SK-N-SH treated with all-trans-retinoic acid at 6 μM for 48 hours (cell line): ENCODE data around the gene DPYSL5.

Source experiments
- ATAC-seq: fragments of 200-7000 bp; cut with Tn5 transposase; 3 replicates; pipeline ENCODE4 v1.9.1; 2020; ENCODE audit warnings: mild to moderate bottlenecking, moderate library complexity
- ARNTL ChIP-seq: fragments of 450-650 bp; formaldehyde crosslinking; IDR thresholded peaks from 2 replicates; pipeline ENCODE4 v1.5.0; 2020; ENCODE audit warnings: low read depth, mild to moderate bottlenecking, moderate library complexity, borderline replicate concordance
- BACH2 ChIP-seq: fragments of 250-450 bp; sonication (Bioruptor Pico); IDR thresholded peaks from 2 replicates; pipeline ENCODE4 v1.9.0; 2021; ENCODE audit warnings: mild to moderate bottlenecking, borderline replicate concordance
- CREB5 ChIP-seq: fragments of 250-450 bp; sonication (Bioruptor Pico); IDR thresholded peaks from 2 replicates; pipeline ENCODE4 v1.5.1; 2020; ENCODE audit warnings: low read depth, mild to moderate bottlenecking, moderate library complexity
- CSDC2 ChIP-seq: fragments of 250-450 bp; sonication (Bioruptor Pico); IDR thresholded peaks from 2 replicates; pipeline ENCODE4 v1.5.0; 2020; ENCODE audit warnings: mild to moderate bottlenecking, moderate library complexity
- ESRRG ChIP-seq: fragments of 250-450 bp; sonication (Bioruptor Pico); IDR thresholded peaks from 2 replicates; pipeline ENCODE4 v1.6.1; 2021; ENCODE audit warnings: mild to moderate bottlenecking
- GLIS3 ChIP-seq: fragments of 250-450 bp; sonication (Bioruptor Pico); IDR thresholded peaks from 2 replicates; pipeline ENCODE4 v1.5.0; 2020; ENCODE audit warnings: mild to moderate bottlenecking, moderate library complexity
- ISL1 ChIP-seq: fragments of 250-450 bp; sonication (Bioruptor Pico); IDR thresholded peaks from 2 replicates; pipeline ENCODE4 v2.1.2; 2022; ENCODE audit warnings: mild to moderate bottlenecking, moderate library complexity
- OSR1 ChIP-seq: fragments of 250-450 bp; sonication (Bioruptor Pico); IDR thresholded peaks from 2 replicates; pipeline ENCODE4 v1.8.0; 2022; ENCODE audit warnings: moderate library complexity, mild to moderate bottlenecking, inconsistent platforms
- PATZ1 ChIP-seq: fragments of 250-450 bp; sonication (Bioruptor Pico); IDR thresholded peaks from 2 replicates; pipeline ENCODE4 v1.8.0; 2020; ENCODE audit warnings: mild to moderate bottlenecking, moderate library complexity, borderline replicate concordance
- POU6F1 ChIP-seq: fragments of 250-450 bp; sonication (Bioruptor Pico); IDR thresholded peaks from 2 replicates; pipeline ENCODE4 v1.8.0; 2021; ENCODE audit warnings: low read depth, mild to moderate bottlenecking, moderate library complexity, borderline replicate concordance
- PPARA ChIP-seq: fragments of 250-450 bp; sonication (Bioruptor Pico); IDR thresholded peaks from 2 replicates; pipeline ENCODE4 v1.5.0; 2020; ENCODE audit warnings: mild to moderate bottlenecking, borderline replicate concordance
- SNAI2 ChIP-seq: fragments of 250-450 bp; sonication (Bioruptor Pico); IDR thresholded peaks from 2 replicates; pipeline ENCODE4 v1.5.0; 2020; ENCODE audit warnings: mild to moderate bottlenecking, moderate library complexity
- TCF4 ChIP-seq: fragments of 250-450 bp; sonication (Bioruptor Pico); IDR thresholded peaks from 2 replicates; pipeline ENCODE4 v1.8.0; 2021; ENCODE audit warnings: mild to moderate bottlenecking, moderate library complexity, borderline replicate concordance
- TOX ChIP-seq: fragments of 250-450 bp; sonication (Bioruptor Pico); IDR thresholded peaks from 2 replicates; pipeline ENCODE4 v1.8.0; 2021; ENCODE audit warnings: mild to moderate bottlenecking, moderate library complexity, borderline replicate concordance
- TSHZ2 ChIP-seq: fragments of 250-450 bp; sonication (Bioruptor Pico); IDR thresholded peaks from 2 replicates; pipeline ENCODE4 v1.5.0; 2020; ENCODE audit warnings: mild to moderate bottlenecking, moderate library complexity
- ZC3H10 ChIP-seq: fragments of 250-450 bp; sonication (Bioruptor Pico); IDR thresholded peaks from 2 replicates; pipeline ENCODE4 v1.5.1; 2021; ENCODE audit warnings: mild to moderate bottlenecking, moderate library complexity
- ZFP3 ChIP-seq: fragments of 250-450 bp; sonication (Bioruptor Pico); IDR thresholded peaks from 2 replicates; pipeline ENCODE4 v1.5.0; 2020; ENCODE audit warnings: mild to moderate bottlenecking, moderate library complexity
- ZFP30 ChIP-seq: fragments of 450-650 bp; formaldehyde crosslinking; IDR thresholded peaks from 2 replicates; pipeline ENCODE4 v1.5.0; 2022; ENCODE audit warnings: mild to moderate bottlenecking, moderate library complexity
- ZNF565 ChIP-seq: fragments of 450-650 bp; formaldehyde crosslinking; conservative IDR thresholded peaks from 2 replicates; pipeline ENCODE4 v1.5.0; 2020; ENCODE audit warnings: low read depth, mild to moderate bottlenecking, moderate library complexity
- ZNF70 ChIP-seq: fragments of 450-650 bp; formaldehyde crosslinking; IDR thresholded peaks from 2 replicates; pipeline ENCODE4 v1.5.0; 2020; ENCODE audit warnings: mild to moderate bottlenecking, moderate library complexity
- ZNF8 ChIP-seq: fragments of 450-650 bp; formaldehyde crosslinking; IDR thresholded peaks from 2 replicates; pipeline ENCODE4 v1.5.0; 2020; ENCODE audit warnings: mild to moderate bottlenecking, moderate library complexity

DPYSL5 gene

GRCh38 chr2:26916128-26916692, 68.3 kb downstream of the DPYSL5 start:
- no peak for ATAC-seq
- no peak for TF ChIP-seq TSHZ2 (CRISPR knock-in tag)
- TF ChIP-seq SNAI2 (CRISPR knock-in tag), result no peak
- TF ChIP-seq ZNF70 (CRISPR knock-in tag), result no peak
- no peak for TF ChIP-seq TCF4
- no peak for TF ChIP-seq ZNF8 (CRISPR knock-in tag)
- no peak for TF ChIP-seq ESRRG (CRISPR knock-in tag)
- no peak for TF ChIP-seq BACH2 (CRISPR knock-in tag)
- no peak for TF ChIP-seq ZFP3 (CRISPR knock-in tag)
- no peak for TF ChIP-seq ISL1 (CRISPR knock-in tag)
- no peak for TF ChIP-seq PPARA (CRISPR knock-in tag)
- TF ChIP-seq GLIS3, result no peak

GRCh38 chr2:26917135-26917836, 69.4 kb downstream of the DPYSL5 start:
- no peak for ATAC-seq
- TF ChIP-seq TSHZ2 (CRISPR knock-in tag) (no peak), GLIS3 (no peak), PPARA (CRISPR knock-in tag) (no peak), POU6F1 (CRISPR knock-in tag) (no peak), ZFP3 (CRISPR knock-in tag) (no peak), CREB5 (CRISPR knock-in tag) (no peak), ESRRG (CRISPR knock-in tag) (no peak), ISL1 (CRISPR knock-in tag) (no peak), CSDC2 (CRISPR knock-in tag) (no peak), ZC3H10 (CRISPR knock-in tag) (no peak), ARNTL (CRISPR knock-in tag) (no peak), TOX (CRISPR knock-in tag) (no peak), ZNF565 (CRISPR knock-in tag) (no peak), OSR1 (no peak)

- ATAC-seq, result no peak
- no peak for TF ChIP-seq PATZ1 (CRISPR knock-in tag)
- no peak for TF ChIP-seq CREB5 (CRISPR knock-in tag)
- TF ChIP-seq ZFP30 (CRISPR knock-in tag), result no peak
- no peak for TF ChIP-seq TCF4
- TF ChIP-seq OSR1, result no peak
- no peak for TF ChIP-seq ZFP3 (CRISPR knock-in tag)
- TF ChIP-seq BACH2 (CRISPR knock-in tag), result no peak
- no peak for TF ChIP-seq PPARA (CRISPR knock-in tag)
- no peak for TF ChIP-seq ZNF565 (CRISPR knock-in tag)
- no peak for TF ChIP-seq SNAI2 (CRISPR knock-in tag)
- no peak for TF ChIP-seq ZNF8 (CRISPR knock-in tag)
- no peak for TF ChIP-seq ESRRG (CRISPR knock-in tag)
- TF ChIP-seq ARNTL (CRISPR knock-in tag), result no peak
- TF ChIP-seq ZC3H10 (CRISPR knock-in tag), result no peak
- TF ChIP-seq, all 23 proteins: peak for 0
Observed at GRCh38 chr2:26921323-26921722, 73.4 kb downstream of the DPYSL5 start.
